HG02642 (cell line): ENCODE measurements around the gene WDR90.
"Not testable (repeated sequence)": the region's sequence is repeated elsewhere in the genome, so short reads cannot be mapped to it uniquely, and the experiment has no call there.

Experiments used
- ATAC-seq: cut with Tn5 transposase; IDR thresholded peaks from one replicate; pipeline ENCODE4 v1.9.1; 2021; ENCODE audit warnings: mild to moderate bottlenecking; ENCODE audit not compliant: unreplicated experiment, poor library complexity

Gene WDR90

DNA sequence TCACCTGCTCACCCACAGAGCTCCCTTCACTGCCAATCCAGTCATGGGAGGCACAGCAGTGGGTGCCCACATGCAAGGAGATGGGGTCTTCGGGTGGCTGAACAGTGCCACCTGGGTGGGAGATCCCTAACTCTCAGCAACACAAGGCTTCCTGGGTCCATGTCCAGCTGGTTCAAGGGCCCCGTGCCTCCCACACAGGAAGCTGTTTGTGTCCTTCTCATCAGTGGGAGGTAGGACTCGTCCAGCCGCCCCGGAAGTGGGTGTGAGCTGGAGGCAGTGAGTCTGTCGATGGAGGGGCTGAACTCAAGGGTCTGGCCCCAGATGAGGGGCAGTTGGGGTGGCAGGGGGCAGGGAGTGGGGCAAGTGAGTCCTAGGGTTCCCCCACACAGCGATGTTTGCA is 54.9 kb downstream of the WDR90 start:
- ATAC-seq = no peak

- ATAC-seq = no peak
These were observed 55.6 kb downstream of the WDR90 start for GRCh38 chr16:704552-705380.

DNA sequence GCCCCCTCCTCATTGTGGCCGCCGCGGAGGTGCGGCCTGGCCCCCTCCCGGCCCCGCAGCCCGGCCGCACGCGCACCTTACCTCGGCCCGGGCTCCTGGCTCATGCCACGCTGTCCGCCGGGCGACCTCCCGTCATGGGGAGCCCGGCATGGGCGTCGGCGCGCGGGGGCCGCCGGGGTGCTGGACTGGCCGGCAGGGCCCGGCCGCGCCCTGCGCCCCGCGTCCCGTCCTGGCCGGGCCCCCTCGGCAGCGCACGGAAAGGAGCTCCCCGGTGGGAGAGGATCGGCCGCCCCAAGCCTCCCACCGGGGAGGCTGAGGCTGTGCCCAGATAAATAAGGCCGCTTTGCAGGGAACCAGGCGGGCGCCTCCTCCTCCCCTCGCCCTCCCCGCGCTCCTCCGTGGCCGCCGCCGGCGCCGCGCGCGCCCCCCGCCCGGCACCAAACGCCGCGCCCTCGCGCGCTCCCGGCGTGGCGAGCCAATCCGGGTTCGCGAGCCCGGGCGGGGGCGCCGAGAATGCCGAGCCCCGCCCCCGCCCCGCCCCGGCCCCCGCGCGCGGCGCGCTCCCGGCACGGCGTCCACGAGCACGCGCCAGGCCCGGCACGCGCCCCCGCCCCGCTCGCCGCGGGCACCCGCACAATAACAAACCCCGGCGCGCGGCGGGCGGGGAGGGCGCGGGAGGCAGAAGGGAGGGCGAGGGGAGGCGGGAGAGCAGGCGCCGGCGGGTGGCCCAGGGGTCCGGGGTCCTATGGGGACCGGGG is 56.4 kb downstream of the WDR90 start, which contains the start of gene FBXL16:
Gene FBXL16, minus strand, starts transcription at position 371 of the 758 bp plus-strand sequence. CDS start 8,396 bp downstream, outside the sequence.
- ATAC-seq = no peak

GRCh38 chr16:706189-707061 is 57.3 kb downstream of the WDR90 start:
- no peak for ATAC-seq

DNA sequence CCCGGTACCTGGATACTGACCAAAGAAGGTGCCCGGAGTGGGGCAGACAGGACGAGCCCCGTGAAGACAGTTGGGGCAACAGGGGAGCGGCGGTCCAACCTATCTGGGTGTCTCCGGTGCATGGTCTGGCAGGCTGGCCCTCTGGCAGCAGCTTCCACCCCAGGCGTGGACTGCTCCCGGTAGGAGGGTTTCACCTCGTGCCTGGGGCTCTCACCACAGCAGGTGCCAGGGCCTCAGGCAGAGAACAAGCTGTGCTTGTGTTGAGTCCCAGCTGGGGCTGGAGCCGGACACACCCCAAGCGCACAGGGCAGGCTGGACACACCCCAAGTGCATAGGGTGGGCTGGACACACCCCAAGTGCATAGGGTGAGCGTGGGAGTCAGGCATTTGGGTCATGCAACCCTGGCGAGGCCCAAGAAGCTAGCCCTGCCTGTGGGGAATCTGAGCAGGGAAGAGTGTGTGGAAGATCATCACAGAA is 57.9 kb downstream of the WDR90 start:
- no peak for ATAC-seq

- ATAC-seq = no peak
These were observed 58.9 kb downstream of the WDR90 start for GRCh38 chr16:708019-708418.

- ATAC-seq = no peak
These were observed 59.8 kb downstream of the WDR90 start for GRCh38 chr16:708959-709358.

DNA sequence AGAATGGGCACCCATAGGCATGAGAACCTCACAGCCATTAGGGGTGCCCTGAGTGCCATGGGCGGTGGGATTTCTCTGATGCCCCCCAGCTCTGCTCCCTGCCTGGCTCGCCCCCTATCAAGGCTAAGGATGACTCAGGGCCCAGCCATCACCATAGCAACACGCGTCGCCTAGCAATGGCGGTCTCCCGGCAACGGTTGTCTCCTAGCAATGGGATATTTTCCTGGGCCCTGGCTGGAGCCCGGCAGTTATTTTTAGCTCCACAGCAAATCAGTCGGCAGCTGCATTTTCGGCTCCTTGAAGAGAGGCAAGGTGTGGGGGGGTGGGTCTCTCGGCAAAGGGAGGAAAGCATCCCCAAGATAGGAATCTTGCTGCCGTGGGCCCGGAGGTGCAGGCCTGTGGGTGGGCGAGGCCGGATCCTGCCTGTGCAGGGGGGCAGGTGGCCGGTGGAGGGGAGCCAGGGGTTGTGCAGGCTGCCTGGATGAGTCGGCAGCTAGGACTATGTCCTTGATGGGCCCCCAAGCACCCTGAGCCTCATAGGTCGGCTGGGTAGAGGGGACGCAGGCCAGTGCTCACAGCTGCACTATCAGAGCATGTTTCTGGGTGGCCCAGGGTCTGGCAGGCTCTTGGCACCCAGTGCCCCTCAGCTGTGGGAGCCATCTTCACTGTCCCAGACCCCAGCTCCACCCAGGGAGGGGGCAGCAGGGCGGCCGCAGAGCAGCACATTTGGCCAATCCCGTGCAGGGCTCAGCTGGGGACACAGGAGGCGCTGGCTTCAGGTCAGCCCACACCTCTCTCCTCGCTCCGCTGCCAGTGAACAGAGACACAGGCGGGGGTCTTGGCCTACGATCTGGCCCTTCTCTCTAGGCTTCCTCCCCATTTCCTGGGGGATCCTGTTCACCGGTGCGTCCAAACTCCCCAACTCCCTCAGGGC is 60.7 kb downstream of the WDR90 start:
- ATAC-seq = no peak

- ATAC-seq = no peak
These were observed 61.4 kb downstream of the WDR90 start for GRCh38 chr16:710500-711075.

GRCh38 chr16:711084-711483 is 61.9 kb downstream of the WDR90 start:
- ATAC-seq = no peak

- ATAC-seq = no peak
These were observed 62.6 kb downstream of the WDR90 start for GRCh38 chr16:711548-712320.

DNA sequence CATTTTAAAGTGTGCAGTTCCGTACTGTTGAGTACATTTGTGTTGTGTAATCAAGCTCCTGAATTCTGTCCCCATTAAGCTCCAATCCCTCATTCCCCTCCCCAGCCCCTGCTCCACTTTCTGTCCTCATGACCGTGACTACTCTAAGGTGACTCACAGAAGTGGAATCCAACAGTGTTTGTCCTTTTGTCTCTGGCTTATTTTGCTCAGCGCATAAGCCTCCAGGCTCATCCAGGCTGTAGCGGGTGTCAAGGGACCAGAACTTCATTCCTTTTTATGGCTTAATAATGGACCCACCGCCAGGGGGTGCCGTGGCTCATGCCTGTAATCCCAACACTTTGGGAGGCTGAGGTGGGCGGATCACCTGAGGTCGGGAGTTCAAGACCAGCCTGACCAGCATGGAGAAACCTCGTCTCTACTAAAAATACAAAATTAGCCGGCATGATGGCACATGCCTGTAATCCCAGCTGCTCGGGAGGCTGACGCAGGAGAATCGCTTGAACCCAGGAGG is 63.6 kb downstream of the WDR90 start:
- ATAC-seq = not testable (repeated sequence)

DNA sequence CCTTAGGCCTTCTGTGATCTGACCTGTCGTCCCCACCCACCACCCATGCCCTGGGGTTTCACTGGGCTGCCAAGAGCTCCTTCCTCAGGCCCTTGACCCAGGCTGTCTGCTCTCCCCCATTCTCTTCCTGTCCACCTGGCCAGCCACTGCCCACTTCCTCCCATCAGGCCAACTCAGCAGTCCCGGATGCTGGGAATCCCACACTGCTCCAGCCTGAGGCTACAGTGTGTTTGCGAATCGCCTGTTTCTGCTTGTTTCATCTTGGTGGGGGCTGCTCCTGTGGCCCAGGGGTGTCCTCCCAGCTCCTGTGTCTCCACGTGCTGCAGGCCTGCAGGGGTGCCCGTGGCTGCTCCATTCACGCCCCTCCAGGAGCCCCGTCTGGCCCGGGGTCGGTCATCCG is 64.9 kb downstream of the WDR90 start:
- no peak for ATAC-seq

GRCh38 chr16:714558-715476 is 65.7 kb downstream of the WDR90 start, which contains the start of gene METRN:
Gene METRN (plus strand): TSS chr16:715118. CDS start chr16:715290, 172 bp downstream.
- ATAC-seq = peak; percentile 69

GRCh38 chr16:715477-716199 is 66.5 kb downstream of the WDR90 start:
- ATAC-seq = peak; percentile 11

- no peak for ATAC-seq
These were observed 67.0 kb downstream of the WDR90 start for GRCh38 chr16:716200-716568.
